ENCODE measurements around the gene UNC5B.
"Not testable (repeated sequence)": the region's sequence is repeated elsewhere in the genome, so short reads cannot be mapped to it uniquely, and the experiment has no call there.

Gene UNC5B

DNA sequence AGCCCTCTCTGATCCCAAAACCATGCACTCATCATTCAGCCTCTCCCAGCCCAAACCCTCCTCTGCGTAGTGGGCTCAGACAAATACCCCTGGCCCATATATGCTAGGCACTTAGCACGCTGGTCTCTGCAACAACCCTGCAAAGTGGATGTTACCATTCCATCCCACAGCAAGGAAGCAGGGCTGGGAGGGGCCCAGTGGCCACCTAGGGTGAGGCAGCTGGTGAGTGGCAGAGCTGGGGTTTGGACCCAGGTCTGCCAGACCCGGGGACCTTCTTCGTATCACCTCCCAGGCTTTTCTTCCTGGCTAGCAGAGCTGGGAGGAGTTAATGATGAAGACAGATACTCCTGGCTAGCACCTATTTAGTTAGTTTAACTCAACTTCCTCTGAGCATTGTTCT, 73.6 kb downstream of the UNC5B start:
- DNase-seq, result no peak

DNA sequence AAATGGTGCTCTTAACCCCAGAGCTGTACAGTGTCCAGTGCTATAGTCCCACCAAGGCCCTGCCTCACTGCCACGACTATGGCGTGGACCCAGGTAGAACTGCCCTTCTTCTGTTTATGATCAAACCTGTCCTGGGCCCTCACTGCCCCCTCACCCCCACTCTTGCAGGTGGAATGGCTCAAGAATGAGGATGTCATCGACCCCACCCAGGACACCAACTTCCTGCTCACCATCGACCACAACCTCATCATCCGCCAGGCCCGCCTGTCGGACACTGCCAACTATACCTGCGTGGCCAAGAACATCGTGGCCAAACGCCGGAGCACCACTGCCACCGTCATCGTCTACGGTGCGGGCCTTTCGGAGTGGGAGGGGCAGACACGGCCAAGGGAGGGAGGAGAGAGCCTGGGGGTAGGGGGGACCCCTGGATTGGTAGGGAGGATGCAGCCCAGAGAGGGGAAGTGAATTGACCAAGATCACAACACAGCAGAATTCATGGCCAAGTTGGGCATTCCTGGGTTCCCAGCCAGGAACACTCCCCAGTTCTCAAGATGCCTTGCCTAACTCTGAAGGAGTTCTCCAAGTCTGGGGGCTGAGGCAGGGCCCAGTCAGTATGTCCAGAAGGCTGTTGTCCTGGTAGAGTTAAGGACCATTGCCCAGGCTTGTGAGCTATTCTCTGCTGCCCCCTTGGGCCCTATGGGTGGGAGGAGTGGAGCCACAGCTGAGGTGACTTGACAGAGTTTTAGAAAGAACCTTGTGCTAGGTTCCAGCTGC, 74.3 kb downstream of the UNC5B start:
- DNase-seq, result no peak

DNA sequence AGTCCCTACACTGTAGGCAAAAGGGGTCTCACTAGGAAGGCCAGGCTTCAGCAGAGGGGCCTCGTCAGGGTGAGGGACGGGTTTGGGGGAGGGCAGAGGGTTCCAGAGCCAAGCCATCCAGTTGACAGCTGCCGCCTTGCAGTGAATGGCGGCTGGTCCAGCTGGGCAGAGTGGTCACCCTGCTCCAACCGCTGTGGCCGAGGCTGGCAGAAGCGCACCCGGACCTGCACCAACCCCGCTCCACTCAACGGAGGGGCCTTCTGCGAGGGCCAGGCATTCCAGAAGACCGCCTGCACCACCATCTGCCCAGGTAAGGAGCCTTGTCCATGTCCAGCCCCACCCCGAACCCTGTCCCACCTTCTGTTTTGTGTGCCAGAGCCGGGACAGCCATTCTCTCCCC, 75.1 kb downstream of the UNC5B start:
- DNase-seq, result no peak

DNA sequence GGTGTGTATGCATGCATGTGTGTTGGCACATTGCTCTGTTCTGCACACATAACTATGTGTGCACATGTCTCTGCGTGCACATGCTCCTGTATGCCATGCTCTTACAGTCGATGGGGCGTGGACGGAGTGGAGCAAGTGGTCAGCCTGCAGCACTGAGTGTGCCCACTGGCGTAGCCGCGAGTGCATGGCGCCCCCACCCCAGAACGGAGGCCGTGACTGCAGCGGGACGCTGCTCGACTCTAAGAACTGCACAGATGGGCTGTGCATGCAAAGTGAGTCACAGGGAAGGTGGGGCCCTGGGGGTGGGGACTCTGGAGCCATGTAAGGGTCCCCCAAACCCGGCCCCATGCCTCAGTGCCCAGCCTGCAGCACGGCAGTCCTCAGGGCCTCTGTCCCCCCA, 76.1 kb downstream of the UNC5B start:
- DNase-seq, result no peak

DNA sequence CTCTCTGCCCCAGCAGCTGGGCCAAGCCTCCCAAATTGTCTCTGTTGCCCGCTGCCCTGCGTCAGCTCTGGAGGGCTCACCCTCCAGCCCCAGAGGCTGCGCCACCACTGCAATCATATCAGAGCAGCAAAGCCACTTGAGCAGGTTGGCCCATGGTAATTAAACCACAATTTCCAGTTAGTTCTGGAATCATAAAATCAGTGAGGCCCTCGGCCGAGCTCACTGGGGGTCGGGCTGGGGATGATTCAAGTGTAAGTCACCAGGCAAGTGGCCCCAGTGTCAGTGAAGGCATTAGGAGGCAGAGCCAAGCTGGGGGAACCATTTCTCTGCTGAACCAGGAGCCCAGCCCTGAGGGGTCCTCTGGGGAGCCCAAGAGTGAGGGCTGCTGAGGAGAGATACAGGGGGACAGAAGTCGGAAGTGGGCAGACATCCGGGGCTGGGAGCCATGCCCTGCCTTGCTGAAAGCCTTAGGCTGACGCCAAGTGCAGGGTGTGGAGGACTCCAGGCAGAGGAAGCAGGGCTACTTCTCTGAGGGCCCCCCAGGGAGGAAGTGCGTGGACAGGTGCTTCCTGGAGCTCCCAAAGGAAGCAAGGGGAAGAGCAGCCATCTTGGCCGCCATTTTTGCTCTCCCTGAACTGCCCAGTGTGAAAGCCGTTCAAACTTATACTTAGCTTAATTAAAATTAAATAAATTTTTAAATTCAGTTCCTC, 77.2 kb downstream of the UNC5B start:
- no peak for DNase-seq

DNA sequence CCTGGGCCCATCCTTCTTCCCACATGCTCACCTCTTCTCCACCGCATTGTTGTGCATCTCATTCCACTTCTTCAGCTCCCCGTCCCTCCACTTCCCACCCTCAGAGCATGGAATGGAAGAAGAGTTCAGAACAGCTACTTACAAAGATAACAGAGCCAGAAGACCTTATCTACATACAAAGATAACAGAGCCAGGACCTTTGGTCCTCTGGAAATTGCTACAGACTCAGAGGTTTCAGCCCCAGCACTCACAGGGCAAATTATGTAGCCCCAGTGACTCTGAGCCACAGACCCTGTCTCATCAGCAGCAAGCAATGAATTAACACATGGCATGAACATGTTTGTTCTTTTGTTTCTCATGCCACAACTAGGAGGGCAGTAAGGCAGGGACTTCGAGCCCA, 78.0 kb downstream of the UNC5B start:
- no peak for DNase-seq

DNA sequence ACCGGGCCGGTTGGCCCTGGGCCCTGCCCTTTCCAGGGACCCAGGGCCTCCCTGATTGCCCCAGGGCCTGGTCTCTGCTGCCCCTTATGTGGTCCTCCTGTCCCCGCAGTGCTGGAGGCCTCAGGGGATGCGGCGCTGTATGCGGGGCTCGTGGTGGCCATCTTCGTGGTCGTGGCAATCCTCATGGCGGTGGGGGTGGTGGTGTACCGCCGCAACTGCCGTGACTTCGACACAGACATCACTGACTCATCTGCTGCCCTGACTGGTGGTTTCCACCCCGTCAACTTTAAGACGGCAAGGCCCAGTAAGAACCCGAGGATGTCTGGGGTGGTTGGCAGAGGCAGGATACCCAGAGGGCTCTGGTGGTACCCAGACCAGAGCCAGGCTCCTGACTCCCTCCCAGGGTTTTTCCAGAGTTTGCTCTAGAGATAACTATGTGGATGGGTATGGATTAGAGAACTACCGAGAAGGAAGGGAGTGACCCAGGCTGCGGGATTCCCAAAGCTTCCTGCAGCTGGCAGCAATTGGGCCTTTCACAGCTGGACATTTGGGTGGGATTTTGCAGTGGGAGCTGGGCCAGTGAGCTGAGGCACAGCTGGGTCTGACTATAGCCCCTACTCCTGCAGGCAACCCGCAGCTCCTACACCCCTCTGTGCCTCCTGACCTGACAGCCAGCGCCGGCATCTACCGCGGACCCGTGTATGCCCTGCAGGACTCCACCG, 78.6 kb downstream of the UNC5B start:
- DNase-seq, result no peak

DNA sequence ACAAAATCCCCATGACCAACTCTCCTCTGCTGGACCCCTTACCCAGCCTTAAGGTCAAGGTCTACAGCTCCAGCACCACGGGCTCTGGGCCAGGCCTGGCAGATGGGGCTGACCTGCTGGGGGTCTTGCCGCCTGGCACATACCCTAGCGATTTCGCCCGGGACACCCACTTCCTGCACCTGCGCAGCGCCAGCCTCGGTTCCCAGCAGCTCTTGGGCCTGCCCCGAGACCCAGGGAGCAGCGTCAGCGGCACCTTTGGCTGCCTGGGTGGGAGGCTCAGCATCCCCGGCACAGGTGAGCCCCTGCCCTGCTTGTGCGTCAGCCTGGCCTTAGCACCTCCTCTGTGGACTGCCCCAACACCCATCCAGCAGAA, 79.1 kb downstream of the UNC5B start:
- no peak for DNase-seq

DNA sequence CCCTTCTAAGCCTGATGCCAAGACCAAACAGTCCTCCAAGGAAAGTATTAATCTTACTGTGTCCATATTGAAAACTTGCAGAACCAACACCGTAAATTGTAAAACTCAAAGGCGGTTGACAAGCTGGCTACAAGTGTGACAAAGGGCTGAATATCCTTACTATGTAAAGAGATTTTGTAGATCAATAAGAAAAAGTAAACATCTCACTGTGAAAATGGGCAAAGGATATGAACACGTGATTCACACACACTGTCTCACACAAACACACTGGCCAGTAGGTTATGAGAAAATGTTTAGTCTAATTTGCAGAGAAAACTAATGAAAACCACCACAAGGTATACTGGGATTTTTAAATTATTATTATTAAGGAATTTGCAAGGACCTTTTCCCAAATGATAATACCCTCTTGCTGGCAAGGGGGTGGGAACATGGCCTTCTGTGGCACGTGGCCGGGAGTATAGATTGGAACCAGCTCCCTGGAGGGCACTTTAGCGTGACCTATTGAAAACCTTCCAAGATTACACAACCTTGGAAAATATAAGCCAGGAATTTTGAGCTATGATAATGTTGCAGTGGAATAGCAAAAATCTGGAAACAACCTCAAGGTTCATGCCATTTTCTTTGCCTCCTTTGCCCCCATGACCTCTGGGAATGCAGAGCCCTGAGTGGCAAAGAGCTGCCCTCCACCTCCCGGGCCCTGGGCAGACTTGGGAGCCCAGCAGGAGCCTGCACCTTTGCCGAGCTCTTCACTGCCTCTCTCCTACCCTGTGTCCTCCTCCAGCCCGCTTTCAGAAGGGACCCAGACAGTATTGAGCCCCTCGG, 80.5 kb downstream of the UNC5B start:
- no peak for DNase-seq

DNA sequence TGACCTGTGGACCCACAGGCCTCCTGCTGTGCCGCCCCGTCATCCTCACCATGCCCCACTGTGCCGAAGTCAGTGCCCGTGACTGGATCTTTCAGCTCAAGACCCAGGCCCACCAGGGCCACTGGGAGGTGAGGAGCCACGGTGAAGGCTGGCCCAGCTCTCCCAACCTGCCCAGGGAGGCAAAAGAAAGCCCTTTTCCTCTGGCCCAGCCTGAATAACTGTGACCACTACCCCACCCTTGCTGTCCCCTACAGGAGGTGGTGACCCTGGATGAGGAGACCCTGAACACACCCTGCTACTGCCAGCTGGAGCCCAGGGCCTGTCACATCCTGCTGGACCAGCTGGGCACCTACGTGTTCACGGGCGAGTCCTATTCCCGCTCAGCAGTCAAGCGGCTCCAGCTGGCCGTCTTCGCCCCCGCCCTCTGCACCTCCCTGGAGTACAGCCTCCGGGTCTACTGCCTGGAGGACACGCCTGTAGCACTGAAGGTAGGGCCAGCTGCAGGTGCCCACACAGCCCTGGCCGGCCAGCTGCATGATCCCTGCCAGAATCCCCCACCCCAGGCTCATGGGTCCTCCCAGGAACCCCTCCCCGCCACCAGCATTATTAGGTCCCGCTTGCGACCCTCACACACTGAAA, 81.2 kb downstream of the UNC5B start:
- DNase-seq, result no peak

DNA sequence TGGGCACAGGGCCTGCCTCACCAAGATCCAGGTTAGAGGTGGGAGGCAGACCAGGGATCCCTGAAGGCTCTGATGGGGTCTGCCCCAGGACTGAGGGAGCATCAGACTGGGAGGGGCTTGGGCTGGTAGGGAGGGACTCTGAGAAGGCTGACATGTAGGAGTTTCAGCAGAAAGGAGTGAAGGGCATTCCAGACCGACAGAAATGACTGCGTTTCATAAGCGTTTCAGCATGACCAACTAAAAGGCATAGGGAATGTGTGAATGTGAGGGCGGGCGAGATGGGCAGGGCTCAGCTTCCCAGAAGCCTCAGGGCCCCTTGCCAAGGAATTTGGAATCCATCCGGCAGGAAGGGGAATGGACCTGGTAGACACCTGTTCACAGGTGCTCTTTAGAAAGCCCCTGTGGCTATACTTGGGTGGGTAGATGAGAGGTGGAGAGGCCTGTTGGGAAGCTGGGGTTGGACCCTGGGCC, 81.8 kb downstream of the UNC5B start:
- DNase-seq, result no peak

DNA sequence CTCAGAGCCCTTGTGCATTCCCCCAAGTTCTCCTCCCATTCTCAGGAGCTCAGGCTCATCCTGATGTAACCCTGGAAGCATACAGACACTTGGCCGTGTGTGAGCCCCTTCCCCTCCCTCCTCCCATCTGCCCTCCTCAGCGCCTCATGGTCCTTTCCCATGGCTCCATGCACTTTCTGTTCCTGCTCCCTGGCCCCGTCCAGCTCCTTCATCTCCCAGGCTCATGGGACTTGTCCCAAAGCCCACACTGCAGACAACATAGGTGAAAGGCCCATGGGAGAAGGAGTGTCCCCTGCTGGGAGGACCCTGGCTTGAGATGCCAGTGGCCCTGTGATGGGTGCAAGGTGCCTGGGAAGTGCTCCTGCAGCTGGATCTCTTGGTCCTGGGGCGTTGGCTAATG, 82.5 kb downstream of the UNC5B start:
- DNase-seq, result no peak

DNA sequence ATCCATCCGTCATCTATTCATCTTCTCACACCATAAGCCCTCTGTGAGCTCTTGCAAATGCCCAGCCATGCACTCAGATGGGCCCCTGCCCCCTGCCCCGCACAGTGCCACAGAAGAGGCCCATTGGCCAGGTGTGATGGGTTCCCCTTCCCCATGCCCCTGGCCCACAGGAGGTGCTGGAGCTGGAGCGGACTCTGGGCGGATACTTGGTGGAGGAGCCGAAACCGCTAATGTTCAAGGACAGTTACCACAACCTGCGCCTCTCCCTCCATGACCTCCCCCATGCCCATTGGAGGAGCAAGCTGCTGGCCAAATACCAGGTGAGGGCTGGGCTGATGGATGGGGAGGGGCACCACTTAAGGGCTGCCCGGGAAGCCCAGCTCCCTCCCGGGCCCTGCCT, 83.3 kb downstream of the UNC5B start:
- no peak for DNase-seq

DNA sequence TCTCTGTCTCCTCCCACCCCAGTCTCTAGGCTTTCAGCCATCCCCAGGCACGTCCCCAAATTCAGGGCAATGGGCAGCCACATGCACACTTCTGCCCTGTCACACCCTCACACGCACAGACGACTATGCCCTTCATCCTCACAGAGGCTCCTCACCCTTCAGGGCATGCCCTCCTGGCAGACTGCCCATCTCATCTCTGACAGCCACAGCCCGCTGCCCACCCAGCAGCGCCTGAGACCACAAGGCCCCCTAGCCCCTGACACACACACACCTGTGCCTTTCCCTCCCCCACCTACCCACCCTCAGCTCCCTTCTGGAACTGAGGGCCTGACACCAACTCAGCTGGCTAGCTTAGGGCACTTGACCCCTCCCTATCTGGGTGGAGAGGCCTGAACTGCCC, 83.7 kb downstream of the UNC5B start:
- DNase-seq, result no peak

DNA sequence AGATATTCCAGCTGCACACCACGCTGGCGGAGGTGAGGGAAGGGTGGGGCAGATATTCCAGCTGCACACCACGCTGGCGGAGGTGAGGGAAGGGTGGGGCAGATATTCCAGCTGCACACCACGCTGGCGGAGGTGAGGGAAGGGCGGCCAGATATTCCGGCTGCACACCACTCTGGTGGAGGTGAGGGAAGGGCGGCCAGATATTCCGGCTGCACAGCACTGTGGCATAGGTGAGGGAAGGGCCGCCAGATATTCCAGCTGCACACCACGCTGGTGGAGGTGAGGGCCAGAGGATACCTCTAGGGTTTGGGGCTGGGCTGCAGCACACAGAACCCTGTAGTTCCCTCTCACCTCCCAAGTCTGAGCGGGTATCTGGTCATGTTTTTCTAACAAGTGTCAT, 84.4 kb downstream of the UNC5B start:
- not testable (repeated sequence) for DNase-seq

DNA sequence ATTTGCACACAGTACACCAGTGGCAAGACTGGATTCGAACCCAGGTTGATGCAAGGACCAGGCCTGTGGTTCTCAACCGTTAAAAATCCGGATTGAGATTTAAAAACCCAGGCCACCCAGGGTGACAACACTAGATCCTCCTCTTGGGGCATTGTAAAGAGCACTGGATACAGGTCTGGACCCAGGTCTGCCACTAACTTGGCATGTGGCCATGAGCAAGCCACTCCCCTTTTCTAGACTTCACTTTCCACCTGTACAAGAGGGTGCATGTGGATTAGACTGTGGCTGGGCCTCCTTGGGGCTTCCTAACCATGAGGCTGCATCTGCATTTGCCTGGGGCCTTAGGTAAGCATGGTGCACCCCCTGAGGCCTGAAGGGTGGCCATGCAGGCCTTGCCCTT, 85.0 kb downstream of the UNC5B start:
- DNase-seq, result no peak

DNA sequence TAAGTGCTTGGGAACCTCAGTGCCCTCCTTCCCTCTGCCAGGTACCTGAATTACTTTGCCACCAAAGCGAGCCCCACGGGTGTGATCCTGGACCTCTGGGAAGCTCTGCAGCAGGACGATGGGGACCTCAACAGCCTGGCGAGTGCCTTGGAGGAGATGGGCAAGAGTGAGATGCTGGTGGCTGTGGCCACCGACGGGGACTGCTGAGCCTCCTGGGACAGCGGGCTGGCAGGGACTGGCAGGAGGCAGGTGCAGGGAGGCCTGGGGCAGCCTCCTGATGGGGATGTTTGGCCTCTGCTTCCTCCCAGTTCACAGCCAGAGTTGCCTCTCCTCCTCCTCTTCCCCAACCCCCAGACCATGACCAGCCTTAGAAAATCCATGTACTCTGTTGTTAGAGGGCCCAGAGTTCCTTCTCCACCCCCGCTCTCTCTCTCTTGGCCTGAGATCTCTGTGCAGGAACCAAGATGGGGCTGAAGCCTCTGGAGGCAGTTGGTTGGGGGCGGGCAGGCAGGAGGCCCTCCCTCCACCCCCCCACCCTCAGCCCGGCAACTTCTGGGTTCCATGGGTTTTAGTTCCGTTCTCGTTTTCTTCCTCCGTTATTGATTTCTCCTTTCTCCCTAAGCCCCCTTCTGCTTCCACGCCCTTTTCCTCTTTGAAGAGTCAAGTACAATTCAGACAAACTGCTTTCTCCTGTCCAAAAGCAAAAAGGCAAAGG, 86.9 kb downstream of the UNC5B start:
- DNase-seq, result no peak

DNA sequence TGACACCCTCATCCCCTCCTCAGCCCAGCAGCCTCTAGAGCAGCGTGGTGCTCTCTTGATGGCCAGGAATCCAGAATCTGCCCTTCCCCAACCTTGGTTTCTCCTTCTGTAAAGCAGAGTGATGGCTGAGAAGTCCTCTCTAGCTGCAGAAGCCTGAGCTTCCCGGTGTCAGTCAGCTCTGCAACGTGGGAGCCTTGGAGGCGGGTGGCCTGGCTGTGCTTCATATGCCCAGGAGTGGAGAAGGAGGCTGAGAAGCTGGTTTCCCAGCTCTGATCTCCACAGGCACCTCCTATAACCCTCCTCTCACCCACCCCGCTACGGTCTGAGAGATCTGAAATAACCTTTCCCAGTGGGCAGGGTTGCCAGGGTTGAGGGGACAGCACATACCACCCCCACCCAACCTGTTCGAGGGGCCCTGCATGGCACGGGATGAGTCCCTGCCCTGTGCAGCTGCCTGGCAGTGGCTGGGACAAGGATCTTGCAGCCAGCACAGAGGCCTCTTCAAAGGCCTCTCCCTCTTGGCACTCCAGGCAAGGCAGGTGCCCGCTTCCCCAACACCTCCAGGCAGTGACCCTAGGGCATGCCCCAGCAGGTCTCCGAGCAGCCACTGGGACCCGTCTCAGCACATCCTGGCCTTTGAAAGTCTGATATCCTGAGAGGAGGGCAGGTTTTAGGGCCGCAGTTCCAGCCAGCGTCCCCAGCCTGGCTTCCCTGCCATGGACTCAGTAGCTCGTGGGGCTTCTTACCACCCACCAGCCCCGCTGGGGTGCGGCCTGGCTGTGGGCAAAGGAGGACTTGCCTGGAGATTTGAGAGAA, 88.4 kb downstream of the UNC5B start:
- DNase-seq, result no peak

DNA sequence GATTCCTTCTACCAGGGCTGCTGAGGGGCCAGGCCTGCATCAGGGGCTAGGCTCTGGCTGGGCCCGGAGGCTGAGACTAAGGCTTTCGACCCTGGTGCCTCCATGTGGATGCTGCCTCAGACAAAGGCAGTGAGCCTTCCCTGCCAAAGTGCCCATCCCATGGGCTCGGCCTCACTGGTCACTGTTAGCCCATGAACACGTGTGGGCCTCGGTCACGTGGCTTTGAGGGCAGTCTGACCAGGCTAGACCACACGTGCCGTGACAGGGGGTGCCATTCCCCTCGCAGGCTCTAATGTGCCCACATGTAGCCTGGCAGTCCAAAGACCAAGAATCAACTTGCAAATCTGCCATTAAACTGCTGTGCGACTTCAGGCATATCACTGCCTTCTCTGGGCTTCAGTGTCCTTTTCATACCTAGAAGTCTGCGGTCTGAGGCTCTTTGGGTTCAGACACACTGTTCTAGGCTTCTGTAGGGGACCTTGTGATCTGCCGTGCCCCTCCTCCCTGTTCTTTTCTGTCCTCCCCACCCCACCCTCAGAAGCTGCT, 89.1 kb downstream of the UNC5B start:
- no peak for DNase-seq

DNA sequence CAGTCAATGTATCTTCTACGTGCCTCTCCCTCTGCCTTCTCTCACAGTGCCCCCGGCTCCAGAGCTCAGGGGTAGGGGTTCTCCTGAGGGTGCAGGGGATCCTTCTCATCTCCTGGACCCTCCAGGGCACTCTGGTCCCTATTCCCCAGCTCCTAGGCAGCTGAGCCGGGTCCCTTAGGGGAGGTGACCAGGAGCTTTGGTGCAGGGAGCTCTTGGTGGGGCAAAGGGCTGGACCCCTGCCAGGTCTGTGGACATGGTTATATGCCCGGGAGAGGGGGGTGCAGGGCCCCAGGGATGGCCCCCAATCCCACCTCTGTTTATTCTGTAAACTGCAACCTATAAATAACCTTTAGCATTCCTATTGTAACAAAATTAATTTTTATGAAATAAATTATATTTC, 90.1 kb downstream of the UNC5B start:
- no peak for DNase-seq
